ENCODE measurements around the gene HAUS6.

The HAUS6 gene

DNA sequence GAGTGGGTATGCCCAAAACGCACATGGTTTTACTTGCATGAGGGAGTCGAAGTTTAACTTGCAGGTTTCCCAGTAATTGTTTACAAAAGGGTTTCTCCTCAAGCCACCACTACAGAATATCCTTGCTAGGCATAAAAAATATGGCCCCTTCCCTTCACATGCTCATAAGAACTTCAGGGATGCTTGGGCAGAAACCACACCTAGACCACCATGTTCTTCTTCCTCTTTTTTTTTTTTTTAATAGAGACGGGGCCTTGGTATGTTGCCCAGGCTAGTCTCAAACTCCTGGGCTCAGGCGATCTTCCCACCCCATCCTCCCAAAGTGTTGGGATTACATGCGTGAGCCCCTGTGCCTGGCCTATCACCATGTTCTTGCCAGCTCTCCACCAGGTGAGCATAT lies 43.2 kb upstream of the HAUS6 start:
- H3K4me2 ChIP-seq (ENCODE audit: low read length) = no peak overlapping the region
- no peaks in the 10 kb centered on the region for H3K4me1 ChIP-seq (ENCODE audit: control insufficient read depth, low read length)
- no peaks in the 10 kb centered on the region for H4K20me1 ChIP-seq (ENCODE audit: control insufficient read depth, insufficient read depth, low read depth, low read length)
- no peaks in the 10 kb centered on the region for H3K27me3 ChIP-seq (ENCODE audit: control insufficient read depth, low read length)
- no peaks in the 10 kb centered on the region for H3K9me2 ChIP-seq (replicated peaks; ENCODE audit: control insufficient read depth, low read length)
- TF ChIP-seq CTCF (IDR thresholded peaks at IDR 0.05; ENCODE audit: low read depth, low read length, poor library complexity, severe bottlenecking) = no peak
- TF ChIP-seq EZH2phosphoT487 (IDR thresholded peaks at IDR 0.05; ENCODE audit: borderline replicate concordance, low read length) = no peak
- H3K79me2 ChIP-seq (ENCODE audit: control insufficient read depth, low read length) = no peaks in the 10 kb centered on the region
- H3K4me3 ChIP-seq (ENCODE audit: low read length) = no peak overlapping the region
- no peaks in the 10 kb centered on the region for H3K9me3 ChIP-seq (ENCODE audit: control insufficient read depth, insufficient read depth, low read length)
- no peak overlapping the region for H3K27ac ChIP-seq (ENCODE audit: low read depth, low read length)
- H3F3A ChIP-seq (ENCODE audit: control insufficient read depth, insufficient read depth) = no peaks in the 10 kb centered on the region
- H3K36me3 ChIP-seq (ENCODE audit: control insufficient read depth, low read length) = no peaks in the 10 kb centered on the region

DNA sequence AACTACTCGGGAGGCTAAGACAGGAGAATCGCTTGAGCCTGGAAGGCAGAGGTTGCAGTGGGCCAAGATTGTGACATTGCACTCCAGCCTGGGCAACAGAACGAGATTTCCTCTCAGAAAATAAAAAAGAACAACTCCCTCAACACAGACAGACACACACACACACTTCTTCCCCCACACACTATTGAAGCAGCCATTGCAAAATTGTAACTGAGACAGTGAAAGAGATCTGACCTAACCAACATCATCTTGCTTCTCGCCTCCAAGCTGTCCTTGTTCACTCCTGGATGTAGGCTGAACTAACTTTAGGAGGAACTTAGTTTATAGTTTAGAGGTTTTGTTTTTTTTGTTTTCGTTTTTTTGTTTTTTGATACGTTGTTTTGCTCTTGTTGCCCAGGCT lies 37.6 kb upstream of the HAUS6 start:
- no peak overlapping the region for H3K4me3 ChIP-seq (ENCODE audit: low read length)
- TF ChIP-seq CTCF (IDR thresholded peaks at IDR 0.05; ENCODE audit: low read depth, low read length, poor library complexity, severe bottlenecking) (no peak), EZH2phosphoT487 (IDR thresholded peaks at IDR 0.05; ENCODE audit: borderline replicate concordance, low read length) (no peak)
- no peaks in the 10 kb centered on the region for H3K36me3 ChIP-seq (ENCODE audit: control insufficient read depth, low read length)
- peaks cover 12% of the 10 kb centered on the region for H3K4me1 ChIP-seq (ENCODE audit: control insufficient read depth, low read length)
- H3K27me3 ChIP-seq (ENCODE audit: control insufficient read depth, low read length) = no peaks in the 10 kb centered on the region
- no peaks in the 10 kb centered on the region for H4K20me1 ChIP-seq (ENCODE audit: control insufficient read depth, insufficient read depth, low read depth, low read length)
- no peaks in the 10 kb centered on the region for H3K9me2 ChIP-seq (replicated peaks; ENCODE audit: control insufficient read depth, low read length)
- no peaks in the 10 kb centered on the region for H3K9me3 ChIP-seq (ENCODE audit: control insufficient read depth, insufficient read depth, low read length)
- H3K79me2 ChIP-seq (ENCODE audit: control insufficient read depth, low read length) = no peaks in the 10 kb centered on the region
- no peak overlapping the region for H3K27ac ChIP-seq (ENCODE audit: low read depth, low read length)
- H3F3A ChIP-seq (ENCODE audit: control insufficient read depth, insufficient read depth) = no peaks in the 10 kb centered on the region
- no peak overlapping the region for H3K4me2 ChIP-seq (ENCODE audit: low read length)

DNA sequence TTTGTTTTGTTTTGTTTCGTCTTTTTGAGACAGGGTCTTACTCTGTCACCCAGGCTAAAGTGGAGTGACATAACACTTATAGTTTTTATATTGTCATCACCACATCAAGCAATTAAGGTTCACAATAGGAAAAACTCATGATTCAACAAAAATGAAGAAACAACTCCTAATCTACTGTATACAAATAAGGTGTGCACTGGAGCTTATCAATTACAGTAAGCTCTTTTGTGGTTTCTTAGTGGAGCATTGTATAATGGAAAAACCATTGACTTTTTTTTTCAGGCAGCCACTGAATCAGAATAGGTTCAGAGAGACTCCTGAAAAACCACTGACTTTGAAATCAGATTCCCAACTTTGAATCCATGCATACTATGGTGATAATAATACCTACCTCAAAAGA lies 35.4 kb upstream of the HAUS6 start:
- no peak overlapping the region for H3K4me2 ChIP-seq (ENCODE audit: low read length)
- H3K27me3 ChIP-seq (ENCODE audit: control insufficient read depth, low read length) = no peaks in the 10 kb centered on the region
- no peak overlapping the region for H3K4me3 ChIP-seq (ENCODE audit: low read length)
- no peaks in the 10 kb centered on the region for H4K20me1 ChIP-seq (ENCODE audit: control insufficient read depth, insufficient read depth, low read depth, low read length)
- peaks cover 21% of the 10 kb centered on the region for H3K4me1 ChIP-seq (ENCODE audit: control insufficient read depth, low read length)
- H3K27ac ChIP-seq (ENCODE audit: low read depth, low read length) = no peak overlapping the region
- no peaks in the 10 kb centered on the region for H3K79me2 ChIP-seq (ENCODE audit: control insufficient read depth, low read length)
- no peak for TF ChIP-seq CTCF (IDR thresholded peaks at IDR 0.05; ENCODE audit: low read depth, low read length, poor library complexity, severe bottlenecking)
- no peak for TF ChIP-seq EZH2phosphoT487 (IDR thresholded peaks at IDR 0.05; ENCODE audit: borderline replicate concordance, low read length)
- no peaks in the 10 kb centered on the region for H3K9me2 ChIP-seq (replicated peaks; ENCODE audit: control insufficient read depth, low read length)
- no peaks in the 10 kb centered on the region for H3K36me3 ChIP-seq (ENCODE audit: control insufficient read depth, low read length)
- no peaks in the 10 kb centered on the region for H3K9me3 ChIP-seq (ENCODE audit: control insufficient read depth, insufficient read depth, low read length)
- no peaks in the 10 kb centered on the region for H3F3A ChIP-seq (ENCODE audit: control insufficient read depth, insufficient read depth)

DNA sequence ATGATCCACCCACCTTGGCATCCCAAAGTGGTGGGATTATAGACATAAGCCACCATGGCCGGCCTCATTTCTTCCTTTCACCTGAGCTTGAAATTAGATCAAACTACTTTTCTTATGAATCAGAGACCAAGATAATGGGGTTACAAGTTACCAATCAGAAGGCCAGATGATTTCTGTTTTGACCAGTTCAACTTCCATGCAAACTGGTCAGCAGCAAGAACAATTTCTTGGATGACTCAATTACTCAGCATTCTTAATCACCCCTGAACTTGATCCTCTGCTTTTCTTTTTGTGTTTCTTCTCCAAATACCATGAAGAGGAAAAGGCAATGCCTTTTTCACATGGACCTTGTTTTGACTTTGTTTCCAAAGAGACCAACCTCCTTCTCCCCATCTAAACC lies 34.6 kb upstream of the HAUS6 start:
- no peaks in the 10 kb centered on the region for H3K9me2 ChIP-seq (replicated peaks; ENCODE audit: control insufficient read depth, low read length)
- H4K20me1 ChIP-seq (ENCODE audit: control insufficient read depth, insufficient read depth, low read depth, low read length) = no peaks in the 10 kb centered on the region
- no peaks in the 10 kb centered on the region for H3F3A ChIP-seq (ENCODE audit: control insufficient read depth, insufficient read depth)
- peaks cover 21% of the 10 kb centered on the region for H3K4me1 ChIP-seq (ENCODE audit: control insufficient read depth, low read length)
- no peak for TF ChIP-seq EZH2phosphoT487 (IDR thresholded peaks at IDR 0.05; ENCODE audit: borderline replicate concordance, low read length)
- H3K4me3 ChIP-seq (ENCODE audit: low read length) = no peak overlapping the region
- H3K9me3 ChIP-seq (ENCODE audit: control insufficient read depth, insufficient read depth, low read length) = no peaks in the 10 kb centered on the region
- H3K4me2 ChIP-seq (ENCODE audit: low read length) = no peak overlapping the region
- H3K79me2 ChIP-seq (ENCODE audit: control insufficient read depth, low read length) = no peaks in the 10 kb centered on the region
- H3K27ac ChIP-seq (ENCODE audit: low read depth, low read length) = no peak overlapping the region
- H3K27me3 ChIP-seq (ENCODE audit: control insufficient read depth, low read length) = no peaks in the 10 kb centered on the region
- no peaks in the 10 kb centered on the region for H3K36me3 ChIP-seq (ENCODE audit: control insufficient read depth, low read length)
